Measurements from ENCODE around the gene BIN1. TPM values are rescaled to one million over a fixed set of nuclear protein-coding genes. Genes with fewer than 3 reads are reported as not detected.

The BIN1 gene
- total RNA-seq, 1 experiment from 2014 or later = 87.5 TPM

DNA sequence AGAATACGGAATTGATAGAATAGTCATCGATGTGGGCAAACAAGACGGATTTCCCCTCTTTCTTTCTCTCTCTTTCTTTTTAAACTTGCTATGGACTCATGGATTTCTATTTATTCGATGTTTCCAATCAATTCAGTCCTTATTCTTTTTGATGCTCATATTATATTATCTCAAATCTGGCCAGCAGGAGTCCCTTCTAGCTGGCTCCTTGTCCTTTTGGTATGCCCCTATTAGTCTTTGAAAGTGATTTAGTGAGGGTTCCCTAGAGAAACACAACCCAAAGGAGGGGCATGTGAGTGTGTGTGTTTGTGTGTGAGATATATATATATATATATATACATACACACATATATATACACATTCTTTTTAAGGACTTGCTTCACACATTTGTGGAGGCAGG is 23.5 kb upstream of the BIN1 start:
- BruUV-seq (replicated peaks) = no TSS peak
- POLR2A ChIA-PET (ENCODE audit: unreplicated experiment) = no interaction called here
- H3K79me2 ChIP-seq (ENCODE audit: low read depth) = no peaks in the 10 kb centered on the region

DNA sequence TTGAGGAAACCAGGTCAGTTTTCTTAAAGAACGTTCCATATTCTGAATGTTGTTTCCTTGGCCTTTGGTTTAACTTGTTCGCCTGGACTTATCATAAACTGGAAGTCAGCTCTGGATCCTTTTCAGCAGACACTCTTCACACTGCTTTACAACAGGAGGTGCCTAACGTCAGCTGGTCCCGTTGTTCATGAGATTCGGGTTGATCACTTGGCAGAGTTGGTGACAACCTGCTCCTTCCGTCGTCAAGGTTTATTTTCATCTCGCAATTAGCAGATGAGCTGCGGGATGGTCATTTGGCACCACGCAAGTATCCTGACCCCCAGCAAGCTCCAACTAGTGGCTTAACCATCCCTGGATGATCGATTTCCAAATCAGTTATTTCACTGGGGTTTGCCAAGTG is 23.0 kb upstream of the BIN1 start:
- Histone ChIP-seq H4K20me1 (ENCODE audit: insufficient read depth) (no peaks in the 10 kb centered on the region), H3K4me1 (replicated peaks; ENCODE audit: insufficient read depth) (0 out of 2 replicates have a peak, but pooled peaks cover 5% of the 10 kb centered on the region), H3K4me2 (no peak overlapping the region), H3K27ac (no peak overlapping the region), H3F3A (ENCODE audit: insufficient read depth, low read depth) (no peaks in the 10 kb centered on the region), H3K27me3 (ENCODE audit: insufficient read depth, low read depth) (no peaks in the 10 kb centered on the region), H3K9me3 (ENCODE audit: insufficient read depth, low read depth) (no peaks in the 10 kb centered on the region), H3K4me3 (no peak overlapping the region), H3K36me3 (ENCODE audit: low read depth) (no peaks in the 10 kb centered on the region), H3K79me2 (ENCODE audit: low read depth) (no peaks in the 10 kb centered on the region), H3K9me2 (ENCODE audit: insufficient read depth) (no peaks in the 10 kb centered on the region), H2AFZ (no peak overlapping the region)
- no peak for TF ChIP-seq EZH2 (IDR thresholded peaks at IDR 0.05; ENCODE audit: low read depth)
- DNase-seq = no peak
- BruUV-seq (replicated peaks) = no TSS peak
- intact Hi-C loops (cut with micrococcal nuclease; ENCODE audit: unreplicated experiment) = no loop called here
- ChIA-PET POLR2A (ENCODE audit: unreplicated experiment) (no interaction called here), CTCF (no interaction called here)

More for the DNA sequence above, 23.5 kb upstream of the BIN1 start:
- Histone ChIP-seq H3K4me1 (replicated peaks; ENCODE audit: insufficient read depth) (0 out of 2 replicates have a peak, but pooled peaks cover 5% of the 10 kb centered on the region), H3K27ac (no peak overlapping the region), H3K36me3 (ENCODE audit: low read depth) (no peaks in the 10 kb centered on the region), H3K4me2 (no peak overlapping the region), H3K27me3 (ENCODE audit: insufficient read depth, low read depth) (no peaks in the 10 kb centered on the region), H3K4me3 (no peak overlapping the region), H4K20me1 (ENCODE audit: insufficient read depth) (no peaks in the 10 kb centered on the region), H3K9me2 (ENCODE audit: insufficient read depth) (no peaks in the 10 kb centered on the region), H3F3A (ENCODE audit: insufficient read depth, low read depth) (no peaks in the 10 kb centered on the region), H3K9me3 (ENCODE audit: insufficient read depth, low read depth) (no peaks in the 10 kb centered on the region), H2AFZ (no peak overlapping the region)
- no peak for TF ChIP-seq EZH2 (IDR thresholded peaks at IDR 0.05; ENCODE audit: low read depth)
- TF ChIP-seq, protein P1, sequence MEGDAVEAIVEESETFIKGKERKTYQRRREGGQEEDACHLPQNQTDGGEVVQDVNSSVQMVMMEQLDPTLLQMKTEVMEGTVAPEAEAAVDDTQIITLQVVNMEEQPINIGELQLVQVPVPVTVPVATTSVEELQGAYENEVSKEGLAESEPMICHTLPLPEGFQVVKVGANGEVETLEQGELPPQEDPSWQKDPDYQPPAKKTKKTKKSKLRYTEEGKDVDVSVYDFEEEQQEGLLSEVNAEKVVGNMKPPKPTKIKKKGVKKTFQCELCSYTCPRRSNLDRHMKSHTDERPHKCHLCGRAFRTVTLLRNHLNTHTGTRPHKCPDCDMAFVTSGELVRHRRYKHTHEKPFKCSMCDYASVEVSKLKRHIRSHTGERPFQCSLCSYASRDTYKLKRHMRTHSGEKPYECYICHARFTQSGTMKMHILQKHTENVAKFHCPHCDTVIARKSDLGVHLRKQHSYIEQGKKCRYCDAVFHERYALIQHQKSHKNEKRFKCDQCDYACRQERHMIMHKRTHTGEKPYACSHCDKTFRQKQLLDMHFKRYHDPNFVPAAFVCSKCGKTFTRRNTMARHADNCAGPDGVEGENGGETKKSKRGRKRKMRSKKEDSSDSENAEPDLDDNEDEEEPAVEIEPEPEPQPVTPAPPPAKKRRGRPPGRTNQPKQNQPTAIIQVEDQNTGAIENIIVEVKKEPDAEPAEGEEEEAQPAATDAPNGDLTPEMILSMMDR (conservative IDR thresholded peaks at IDR 0.05) = no peak; the same call in 1 of the 2 replicates
- CTCF ChIA-PET = interaction anchor here (0.6 kb wide), 1 partner anchor 15 kb away, joined by 3 read pairs; no protein-coding TSS in a partner anchor
- no peak for DNase-seq
- intact Hi-C loops (cut with micrococcal nuclease; ENCODE audit: unreplicated experiment) = no loop called here

DNA sequence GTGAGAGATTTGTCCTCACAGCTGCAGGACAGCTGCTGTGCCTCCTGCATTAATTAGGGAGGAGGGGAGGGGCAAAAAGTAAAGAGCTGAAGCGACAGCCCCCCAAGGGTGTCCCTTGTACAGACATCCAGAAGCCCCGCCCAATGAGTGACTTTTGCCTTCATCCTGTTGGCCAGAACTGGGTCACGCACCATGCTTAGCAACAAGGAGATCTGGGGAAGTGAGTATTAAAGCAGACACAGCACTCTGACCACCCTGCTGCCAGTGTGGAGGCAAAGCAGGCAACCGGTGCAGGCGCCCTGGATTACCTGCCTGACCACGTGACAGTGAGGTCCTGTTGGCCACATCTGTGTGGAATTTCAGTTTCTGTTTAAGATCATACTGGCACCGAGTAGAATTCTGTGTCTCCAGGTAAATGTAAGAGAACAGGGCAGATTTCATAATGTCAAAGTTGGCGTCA is 21.5 kb upstream of the BIN1 start:
- intact Hi-C loops (cut with micrococcal nuclease; ENCODE audit: unreplicated experiment) = loop anchor here (1.0 kb wide), 2 partner anchors 21 to 63 kb away; partner anchors contain the start of gene BIN1
- Histone ChIP-seq H2AFZ (0 out of 2 replicates have a peak overlapping the region, but pooled peaks have one; percentile 7), H3F3A (ENCODE audit: insufficient read depth, low read depth) (no peaks in the 10 kb centered on the region), H3K79me2 (ENCODE audit: low read depth) (no peaks in the 10 kb centered on the region), H3K27ac (no peak overlapping the region), H3K9me3 (ENCODE audit: insufficient read depth, low read depth) (no peaks in the 10 kb centered on the region), H3K36me3 (ENCODE audit: low read depth) (no peaks in the 10 kb centered on the region), H4K20me1 (ENCODE audit: insufficient read depth) (no peaks in the 10 kb centered on the region), H3K4me2 (peak overlapping the region; percentile 15), H3K9me2 (ENCODE audit: insufficient read depth) (no peaks in the 10 kb centered on the region), H3K4me3 (no peak overlapping the region), H3K4me1 (replicated peaks; ENCODE audit: insufficient read depth) (0 out of 2 replicates have a peak, but pooled peaks cover 5% of the 10 kb centered on the region), H3K27me3 (ENCODE audit: insufficient read depth, low read depth) (no peaks in the 10 kb centered on the region)
- no TSS peak for BruUV-seq (replicated peaks)
- CTCF ChIA-PET = interaction anchor here (0.7 kb wide), 1 partner anchor 48 kb away, joined by 3 read pairs; no protein-coding TSS in a partner anchor
- peak in 1 of 2 experiments; percentile 86 for DNase-seq
- POLR2A ChIA-PET (ENCODE audit: unreplicated experiment) = interaction anchor here (0.5 to 0.7 kb wide), 2 partner anchors 22 to 63 kb away, joined by 3 to 6 read pairs; partner anchors contain the start of gene BIN1
- TF ChIP-seq, protein P1 (conservative IDR thresholded peaks at IDR 0.05) = no peak
- no peak for TF ChIP-seq EZH2 (IDR thresholded peaks at IDR 0.05; ENCODE audit: low read depth)

All from PC-9 (cell line).